ENCODE results near the gene ULBP3.

- TF ChIP-seq CTCF (IDR thresholded peaks at IDR 0.05) (no peak), POLR2A (IDR thresholded peaks at IDR 0.05) (no peak)
Observed at GRCh38 chr6:150027806-150028565, 40.9 kb downstream of the ULBP3 start.
